ENCODE measurements around the gene NETO1.

DNA sequence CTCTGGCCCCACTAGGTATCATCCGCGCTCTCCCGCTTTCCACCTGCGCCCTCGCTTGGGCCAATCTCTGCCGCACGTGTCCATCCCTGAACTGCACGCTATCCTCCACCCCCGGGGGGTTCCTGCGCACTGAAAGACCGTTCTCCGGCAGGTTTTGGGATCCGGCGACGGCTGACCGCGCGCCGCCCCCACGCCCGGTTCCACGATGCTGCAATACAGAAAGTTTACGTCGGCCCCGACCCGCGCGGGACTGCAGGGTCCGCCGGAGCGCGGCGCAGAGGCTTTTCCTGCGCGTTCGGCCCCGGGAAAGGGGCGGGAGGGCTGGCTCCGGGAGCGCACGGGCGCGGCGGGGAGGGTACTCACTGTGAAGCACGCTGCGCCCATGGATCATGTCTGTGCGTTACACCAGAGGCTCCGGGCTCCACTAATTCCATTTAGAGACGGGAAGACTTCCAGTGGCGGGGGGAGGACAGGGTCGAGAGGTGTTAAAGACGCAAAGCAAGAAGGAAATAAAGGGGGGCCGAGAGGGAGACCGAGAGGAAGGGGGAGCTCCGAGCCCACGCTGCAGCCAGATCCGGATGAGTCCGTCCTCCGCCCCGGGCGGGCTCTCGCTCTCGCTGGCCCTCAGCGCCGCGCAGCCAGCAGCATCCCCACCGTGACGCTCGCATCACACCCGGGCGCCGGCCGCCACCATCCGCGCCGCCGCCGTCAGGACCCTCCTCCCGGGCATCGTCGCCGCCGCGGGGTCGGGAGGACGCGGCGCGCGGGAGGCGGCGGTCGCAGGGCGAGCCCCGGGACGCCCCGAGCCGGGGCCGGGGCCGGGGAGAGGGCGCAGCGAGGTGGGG is 664 bp downstream of the NETO1 start:
- TF ChIP-seq CEBPB (IDR thresholded peaks at IDR 0.05; ENCODE audit: borderline replicate concordance, low read depth, low read length), result no peak
- no peak for TF ChIP-seq CTCF (CRISPR knock-in tag; IDR thresholded peaks at IDR 0.05)
- TF ChIP-seq POLR2A (IDR thresholded peaks at IDR 0.05; ENCODE audit: insufficient read depth in 1 of 2, low read depth in 2 of 2, low read length in 2 of 2), result no peak
- no peak for TF ChIP-seq JUN (CRISPR knock-in tag; IDR thresholded peaks at IDR 0.05)
- no peak for TF ChIP-seq U2AF1 (optimal IDR thresholded peaks at IDR 0.05; ENCODE audit: low read depth, low read length)
- no peak for TF ChIP-seq FOXJ3 (CRISPR knock-in tag; IDR thresholded peaks at IDR 0.05; ENCODE audit: borderline replicate concordance)
- no peak for TF ChIP-seq ZBTB43 (CRISPR knock-in tag; conservative IDR thresholded peaks at IDR 0.05)
- TF ChIP-seq ZNF713 (CRISPR knock-in tag; IDR thresholded peaks at IDR 0.05), result no peak
- no peak for TF ChIP-seq SSRP1 (CRISPR knock-in tag; IDR thresholded peaks at IDR 0.05)

Data from HepG2 (cell line).